K562 (cell line): ENCODE data around the gene ESRRB. TPM values are rescaled to one million over a fixed set of nuclear protein-coding genes. Genes with fewer than 3 reads are reported as not detected.

Experiments
- ATAC-seq: fragments of 200-7000 bp; cut with Tn5 transposase; 3 replicates; pipeline ENCODE4 v1.9.1; 2020; ENCODE audit warnings: moderate library complexity
- BruUV-seq: library from RNA; stranded (reverse); fragments of 400-500 nt; replicated peaks from 2 replicates; lab custom pipeline; 2021; lab: Mats Ljungman, UMichigan
- CTCF ChIA-PET: fragments of 300-600 bp; formaldehyde crosslinking; extraction: SDS; loops from one replicate; lab custom pipeline; 2021; ENCODE audit warnings: low intra/inter-chr PET ratio; lab: Yijun Ruan, JAX
- POLR2A ChIA-PET: fragments of 300-600, 350-650 bp; sonication (Branson Sonifier 250); formaldehyde crosslinking; extraction: SDS; loops from one replicate; lab custom pipeline; 2021; ENCODE audit warnings: antibody characterized with exemption, inconsistent platforms; lab: Yijun Ruan, JAX
- DNase-seq, 4 experiments: peaks; one replicate each; pipeline versions ENCODE4 v3.0.0 to v3.0.0-alpha.2; 2011 to 2018; ENCODE audit warnings: low spot score in 3 of 4, mixed read lengths in 3 of 4; ENCODE audit errors: extremely low read depth in 1 of 4
- FAIRE-seq: peaks from 2 replicates; lab custom pipeline; 2011; peaks lifted over from hg19 to GRCh38; lab: Jason Lieb, UNC
- H2AFZ ChIP-seq: 2 replicates; pipeline ENCODE4 v1.6.0; 2011; ENCODE audit warnings: low read depth, low read length, control low read depth, inconsistent platforms
- H3K27ac ChIP-seq: fragments of 200-600 bp; 3 replicates; pipeline ENCODE4 v1.8.0; 2011; ENCODE audit warnings: low read depth, mild to moderate bottlenecking, control low read depth, inconsistent platforms, low read length, moderate library complexity, mixed read lengths; ENCODE audit errors: extremely low read depth
- H3K27me3 ChIP-seq, 2 experiments: fragments of 300-600 bp in 1 of 2; 2 replicates in 1 of 2; 3 replicates in 1 of 2; pipeline versions ENCODE4 v1.6.0 to v1.8.0; 2011; ENCODE audit warnings: inconsistent platforms in 2 of 2, low read length in 2 of 2, mild to moderate bottlenecking in 1 of 2, mixed read lengths in 1 of 2, moderate library complexity in 1 of 2; ENCODE audit not compliant: control insufficient read depth in 2 of 2, insufficient read depth in 2 of 2
- H3K36me3 ChIP-seq: fragments of 300-600 bp; 3 replicates; pipeline ENCODE4 v1.8.0; 2011; ENCODE audit warnings: mild to moderate bottlenecking, low read length, inconsistent platforms; ENCODE audit not compliant: control insufficient read depth, insufficient read depth
- H3K4me1 ChIP-seq, 2 experiments: fragments of 200-600 bp in 1 of 2; replicated peaks in 1 of 2; 2 replicates in 1 of 2; 3 replicates in 1 of 2; pipeline versions ENCODE4 v1.5.1 to v1.8.0; 2011; ENCODE audit warnings: inconsistent platforms in 2 of 2, low read length in 2 of 2, mild to moderate bottlenecking in 1 of 2, mixed read lengths in 1 of 2, moderate library complexity in 1 of 2; ENCODE audit not compliant: control insufficient read depth in 2 of 2, insufficient read depth in 2 of 2
- H3K4me2 ChIP-seq: 2 replicates; pipeline ENCODE4 v1.6.1; 2011; ENCODE audit warnings: low read length, control low read depth, inconsistent platforms, mixed read lengths; ENCODE audit not compliant: insufficient read depth
- H3K4me3 ChIP-seq: fragments of 200-600 bp; sonication (generic), shearing (Covaris generic); 2 replicates; pipeline ENCODE4 v1.5.1; 2016; ENCODE audit warnings: control low read depth, inconsistent platforms
- H3K79me2 ChIP-seq: fragments of 200-600 bp; 3 replicates; pipeline ENCODE4 v1.8.0; 2011; ENCODE audit warnings: low read length, inconsistent platforms; ENCODE audit not compliant: control insufficient read depth, insufficient read depth
- H3K9ac ChIP-seq, 2 experiments: 2 replicates each; pipeline versions ENCODE4 v1.6.0 to v1.6.1; 2011; ENCODE audit warnings: low read depth in 2 of 2, low read length in 2 of 2, control low read depth in 1 of 2, inconsistent platforms in 1 of 2, mild to moderate bottlenecking in 1 of 2, mixed read lengths in 1 of 2; ENCODE audit not compliant: insufficient read depth in 1 of 2
- H3K9me1 ChIP-seq: one replicate; pipeline ENCODE4 v1.6.0; 2011; ENCODE audit warnings: inconsistent platforms, mild to moderate bottlenecking, low read length, moderate library complexity; ENCODE audit not compliant: control insufficient read depth, insufficient read depth
- H3K9me3 ChIP-seq: replicated peaks from 2 replicates; pipeline ENCODE4 v1.5.1; 2011; ENCODE audit warnings: low read depth, low read length, inconsistent platforms; ENCODE audit not compliant: control insufficient read depth, insufficient read depth
- H4K20me1 ChIP-seq: replicated peaks from 2 replicates; pipeline ENCODE4 v1.6.1; 2011; ENCODE audit warnings: low read length, inconsistent platforms, mixed read lengths; ENCODE audit not compliant: control insufficient read depth, insufficient read depth
- CHD4 ChIP-seq: fragments of 200-600 bp; sonication (generic); IDR thresholded peaks from 3 replicates; pipeline ENCODE4 v1.6.1; 2012; ENCODE audit warnings: low read depth, mild to moderate bottlenecking, mixed read lengths, low read length, inconsistent platforms; ENCODE audit not compliant: insufficient read depth, insufficient replicate concordance, poor library complexity, severe bottlenecking
- DPF2 ChIP-seq: fragments of 450-650 bp; IDR thresholded peaks from 2 replicates; pipeline ENCODE4 v1.6.1; 2016
- EWSR1 ChIP-seq: fragments of 450-650 bp; IDR thresholded peaks from 2 replicates; pipeline ENCODE4 v1.6.1; 2018; ENCODE audit warnings: borderline replicate concordance, mild to moderate bottlenecking, low read depth, moderate library complexity; ENCODE audit not compliant: partially characterized antibody
- FOXM1 ChIP-seq, 2 experiments: fragments of 450-650 bp in 1 of 2; sonication (generic) in 1 of 2; formaldehyde crosslinking in 1 of 2; IDR thresholded peaks; 2 replicates each; pipeline versions ENCODE4 v1.6.1 to v1.9.0; 2017 to 2022; ENCODE audit warnings: low read depth in 2 of 2, mild to moderate bottlenecking in 2 of 2, missing genetic modification reagents in 1 of 2, moderate library complexity in 1 of 2
- HEY1 ChIP-seq: fragments of 250-450 bp; sonication (Bioruptor Pico); IDR thresholded peaks from 2 replicates; pipeline ENCODE4 v1.5.0; 2020; ENCODE audit warnings: mild to moderate bottlenecking, moderate library complexity, borderline replicate concordance
- KLF13 ChIP-seq: fragments of 450-650 bp; IDR thresholded peaks from 2 replicates; pipeline ENCODE4 v1.6.1; 2016; ENCODE audit warnings: missing genetic modification characterization, low read depth, mild to moderate bottlenecking, missing compliant biosample characterization, moderate library complexity, borderline replicate concordance
- NEUROD1 ChIP-seq: fragments of 150-350 bp; IDR thresholded peaks from 2 replicates; pipeline ENCODE4 v1.6.1; 2014; ENCODE audit warnings: borderline replicate concordance, low read length, low read depth; ENCODE audit not compliant: partially characterized antibody
- RBM34 ChIP-seq: fragments of 200-400 bp; formaldehyde crosslinking; IDR thresholded peaks from 2 replicates; pipeline ENCODE4 v1.6.1; 2018; ENCODE audit warnings: low read length, borderline replicate concordance; ENCODE audit not compliant: insufficient read depth
- RUNX1 ChIP-seq: sonication (generic); IDR thresholded peaks from 2 replicates; pipeline ENCODE4 v1.6.1; 2016; ENCODE audit warnings: antibody characterized with exemption, low read depth
- SMAD1 ChIP-seq: fragments of 150-350 bp; IDR thresholded peaks from 2 replicates; pipeline ENCODE4 v1.6.1; 2014; ENCODE audit warnings: low read length, low read depth; ENCODE audit not compliant: partially characterized antibody
- SMARCE1 ChIP-seq: fragments of 450-650 bp; IDR thresholded peaks from 2 replicates; pipeline ENCODE4 v1.7.1; 2016; ENCODE audit warnings: mild to moderate bottlenecking
- THRAP3 ChIP-seq: fragments of 450-650 bp; IDR thresholded peaks from 2 replicates; pipeline ENCODE4 v1.6.1; 2016; ENCODE audit warnings: mild to moderate bottlenecking, inconsistent platforms, borderline replicate concordance
- ZNF121 ChIP-seq: sonication (generic); formaldehyde crosslinking; conservative IDR thresholded peaks from 2 replicates; pipeline ENCODE4 v1.8.0; 2022; ENCODE audit warnings: missing genetic modification reagents
- ZNF124 ChIP-seq: sonication (generic); formaldehyde crosslinking; IDR thresholded peaks from 2 replicates; pipeline ENCODE4 v1.8.1; 2022; ENCODE audit warnings: missing genetic modification reagents
- ZNF76 ChIP-seq: fragments of 250-450 bp; sonication (Bioruptor Pico); IDR thresholded peaks from 2 replicates; pipeline ENCODE4 v1.4.0; 2020; ENCODE audit warnings: mild to moderate bottlenecking, moderate library complexity, borderline replicate concordance
- ZZZ3 ChIP-seq: fragments of 450-650 bp; IDR thresholded peaks from 2 replicates; pipeline ENCODE4 v1.6.1; 2016; ENCODE audit warnings: antibody characterized with exemption, mild to moderate bottlenecking, moderate library complexity
- WGBS: fragments of 100-300 bp; shearing (Covaris generic); methylation state at CpG from one replicate; pipeline ENCODE4 v1.1.6; 2016; ENCODE audit warnings: low coverage, mixed read lengths; ENCODE audit not compliant: insufficient coverage; ENCODE audit errors: missing lambda C conversion rate; 5-methylcytosine and 5-hydroxymethylcytosine counted together
- in situ Hi-C: fragments of 300-500 bp; cut with MboI; formaldehyde crosslinking; loops from 4 replicates; pipeline ENCODE4 v1.15.0; 2018; ENCODE audit warnings: inconsistent platforms, mixed read lengths
- intact Hi-C: fragments of 100-400 bp; cut with micrococcal nuclease; formaldehyde crosslinking; loops from 2 replicates; pipeline ENCODE4 v1.14.2; 2022
- polyA plus RNA-seq, 8 experiments: library from polyadenylated mRNA; depleted of rRNA in 4 of 8; stranded (reverse) in 5 of 8; unstranded in 3 of 8; fragments of >200 nt; fragmentation: Nextera tagmentation in 2 of 8; fragmentation: Illumina TruSeq in 1 of 8; extraction: Ambion mirVana in 2 of 8; extraction: Trizol in 1 of 8; gene quantifications; 2 replicates each; pipeline versions ENCODE4 v1.2.1 to v1.2.3, GENCODE V29; 2011 to 2014; ENCODE audit warnings: inconsistent platforms in 1 of 8, missing spikeins in 1 of 8
- total RNA-seq, 7 experiments: library from RNA; depleted of rRNA in 6 of 7; stranded (reverse); fragments of >200 nt in 6 of 7; fragmentation: Illumina TruSeq in 2 of 7; extraction: Trizol in 2 of 7; gene quantifications; 2 replicates each; pipeline versions ENCODE4 v1.2.1 to v1.2.3, GENCODE V29; 2011 to 2021; ENCODE audit warnings: low replicate concordance in 1 of 7
- TF ChIP-seq, protein P1 (sequence below), 2 experiments: fragments of 450-650 bp; IDR thresholded peaks; 2 replicates each; pipeline ENCODE4 v1.6.1; 2018; ENCODE audit warnings: mild to moderate bottlenecking in 2 of 2, low read depth in 1 of 2; ENCODE audit not compliant: partially characterized antibody in 2 of 2

ESRRB gene
- total and polyA plus RNA-seq, 9 of the 15 experiments (the other 6 are each of a cell fraction or from before 2014, with no cell fraction given), result 3.2 to 24.7 (median 14.5) TPM

GRCh38 chr14:76486251-76486743, 110.4 kb downstream of the ESRRB start:
- H3K36me3 ChIP-seq, result peaks cover 10% of the 10 kb centered on the region; the same call in 1 of the 3 replicates
- intact Hi-C loops, result no loop called here
- H3K4me1 ChIP-seq, result peaks cover 0 to 2% of the 10 kb centered on the region in 2 experiments; a peak in 1 of 5 replicates
- 41% methylated on average over 6 of the region's 7 CpGs for WGBS
- H4K20me1 ChIP-seq, result no peaks in the 10 kb centered on the region
- H3K27me3 ChIP-seq, result no peaks in the 10 kb centered on the region
- no peaks in the 10 kb centered on the region for H3K9me1 ChIP-seq
- DNase-seq (no peak), ATAC-seq (no peak), FAIRE-seq (no peak)
- no peaks in the 10 kb centered on the region for H3K9me3 ChIP-seq
- no peak overlapping the region for H3K9ac ChIP-seq
- no peaks in the 10 kb centered on the region for H3K79me2 ChIP-seq
- CTCF ChIA-PET, result interaction anchor here (0.6 kb wide), 1 partner anchor 448 kb away, joined by 3 read pairs; no protein-coding TSS in a partner anchor
- no peak overlapping the region for H3K4me2 ChIP-seq
- POLR2A ChIA-PET, result interaction anchor here (0.6 kb wide), 1 partner anchor 665 kb away, joined by 3 read pairs; no protein-coding TSS in a partner anchor
- in situ Hi-C loops, result no loop called here
- H2AFZ ChIP-seq, result no peak overlapping the region
- TF ChIP-seq DPF2, result no peak
- no peak for TF ChIP-seq CHD4
- no peak for TF ChIP-seq RUNX1
- TF ChIP-seq FOXM1 (IDR thresholded peaks at IDR 0.05; ENCODE audit: low read depth), result no peak
- no peak for TF ChIP-seq FOXM1 (CRISPR knock-in tag; IDR thresholded peaks at IDR 0.05; ENCODE audit: low read depth)
- no peak for TF ChIP-seq NEUROD1
- no peak for TF ChIP-seq SMAD1
- TF ChIP-seq ZZZ3, result no peak
- no peak for TF ChIP-seq THRAP3
- TF ChIP-seq ZNF76 (CRISPR knock-in tag), result no peak
- TF ChIP-seq RBM34, result no peak
- TF ChIP-seq KLF13 (tag), result no peak
- TF ChIP-seq EWSR1, result no peak
- TF ChIP-seq, protein P1, sequence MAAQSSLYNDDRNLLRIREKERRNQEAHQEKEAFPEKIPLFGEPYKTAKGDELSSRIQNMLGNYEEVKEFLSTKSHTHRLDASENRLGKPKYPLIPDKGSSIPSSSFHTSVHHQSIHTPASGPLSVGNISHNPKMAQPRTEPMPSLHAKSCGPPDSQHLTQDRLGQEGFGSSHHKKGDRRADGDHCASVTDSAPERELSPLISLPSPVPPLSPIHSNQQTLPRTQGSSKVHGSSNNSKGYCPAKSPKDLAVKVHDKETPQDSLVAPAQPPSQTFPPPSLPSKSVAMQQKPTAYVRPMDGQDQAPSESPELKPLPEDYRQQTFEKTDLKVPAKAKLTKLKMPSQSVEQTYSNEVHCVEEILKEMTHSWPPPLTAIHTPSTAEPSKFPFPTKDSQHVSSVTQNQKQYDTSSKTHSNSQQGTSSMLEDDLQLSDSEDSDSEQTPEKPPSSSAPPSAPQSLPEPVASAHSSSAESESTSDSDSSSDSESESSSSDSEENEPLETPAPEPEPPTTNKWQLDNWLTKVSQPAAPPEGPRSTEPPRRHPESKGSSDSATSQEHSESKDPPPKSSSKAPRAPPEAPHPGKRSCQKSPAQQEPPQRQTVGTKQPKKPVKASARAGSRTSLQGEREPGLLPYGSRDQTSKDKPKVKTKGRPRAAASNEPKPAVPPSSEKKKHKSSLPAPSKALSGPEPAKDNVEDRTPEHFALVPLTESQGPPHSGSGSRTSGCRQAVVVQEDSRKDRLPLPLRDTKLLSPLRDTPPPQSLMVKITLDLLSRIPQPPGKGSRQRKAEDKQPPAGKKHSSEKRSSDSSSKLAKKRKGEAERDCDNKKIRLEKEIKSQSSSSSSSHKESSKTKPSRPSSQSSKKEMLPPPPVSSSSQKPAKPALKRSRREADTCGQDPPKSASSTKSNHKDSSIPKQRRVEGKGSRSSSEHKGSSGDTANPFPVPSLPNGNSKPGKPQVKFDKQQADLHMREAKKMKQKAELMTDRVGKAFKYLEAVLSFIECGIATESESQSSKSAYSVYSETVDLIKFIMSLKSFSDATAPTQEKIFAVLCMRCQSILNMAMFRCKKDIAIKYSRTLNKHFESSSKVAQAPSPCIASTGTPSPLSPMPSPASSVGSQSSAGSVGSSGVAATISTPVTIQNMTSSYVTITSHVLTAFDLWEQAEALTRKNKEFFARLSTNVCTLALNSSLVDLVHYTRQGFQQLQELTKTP (IDR thresholded peaks at IDR 0.05; ENCODE audit: low read depth in 1 of 2, partially characterized antibody in 2 of 2), result no peak
- no peak for TF ChIP-seq HEY1 (CRISPR knock-in tag)
- TF ChIP-seq ZNF124 (CRISPR knock-in tag), result no peak
- TF ChIP-seq SMARCE1, result no peak
- no peak for TF ChIP-seq ZNF121 (CRISPR knock-in tag)
- TF ChIP-seq, all 486 proteins: peak for 0
- no TSS peak for BruUV-seq
- no peak overlapping the region for H3K27ac ChIP-seq
- no peak overlapping the region for H3K4me3 ChIP-seq
